Fibroblast of pulmonary artery (primary cell): ENCODE measurements around the gene CARD11.

ENCODE experiments used
- DNase-seq: peaks from one replicate; pipeline ENCODE4 v3.0.0-alpha.2; 2010; ENCODE audit warnings: low read depth
- H3K4me3 ChIP-seq: replicated peaks from 2 replicates; pipeline ENCODE4 v1.5.1; 2011; ENCODE audit warnings: low read depth, mild to moderate bottlenecking, control low read depth, low read length, moderate library complexity
- CTCF ChIP-seq: IDR thresholded peaks from 2 replicates; pipeline ENCODE4 v1.5.1; 2011; ENCODE audit warnings: mild to moderate bottlenecking, control low read depth, low read length, inconsistent platforms; ENCODE audit errors: missing control alignments

Gene CARD11

GRCh38 chr7:2936301-2936700 lies 107.4 kb downstream of the CARD11 start:
- TF ChIP-seq CTCF: no peak
- DNase-seq: no peak
- H3K4me3 ChIP-seq: no peak overlapping the region

GRCh38 chr7:2934984-2935740 lies 108.5 kb downstream of the CARD11 start:
- no peak for TF ChIP-seq CTCF
- H3K4me3 ChIP-seq: no peak overlapping the region
- DNase-seq: no peak

- DNase-seq: peak; percentile 80
- no peak overlapping the region for H3K4me3 ChIP-seq
- TF ChIP-seq CTCF: peak; percentile 8
Observed at GRCh38 chr7:2934211-2934731, 109.4 kb downstream of the CARD11 start.

- DNase-seq: no peak
- H3K4me3 ChIP-seq: no peak overlapping the region
- TF ChIP-seq CTCF: no peak
Observed at GRCh38 chr7:2932402-2933251, 111.0 kb downstream of the CARD11 start.

GRCh38 chr7:2931034-2931415 lies 112.6 kb downstream of the CARD11 start:
- DNase-seq: no peak

More at GRCh38 chr7:2931034-2931415, 112.6 kb downstream of the CARD11 start:
- H3K4me3 ChIP-seq: no peak overlapping the region
- no peak for TF ChIP-seq CTCF
